Measurements from ENCODE around the gene ITGB2.

ITGB2 gene

DNA sequence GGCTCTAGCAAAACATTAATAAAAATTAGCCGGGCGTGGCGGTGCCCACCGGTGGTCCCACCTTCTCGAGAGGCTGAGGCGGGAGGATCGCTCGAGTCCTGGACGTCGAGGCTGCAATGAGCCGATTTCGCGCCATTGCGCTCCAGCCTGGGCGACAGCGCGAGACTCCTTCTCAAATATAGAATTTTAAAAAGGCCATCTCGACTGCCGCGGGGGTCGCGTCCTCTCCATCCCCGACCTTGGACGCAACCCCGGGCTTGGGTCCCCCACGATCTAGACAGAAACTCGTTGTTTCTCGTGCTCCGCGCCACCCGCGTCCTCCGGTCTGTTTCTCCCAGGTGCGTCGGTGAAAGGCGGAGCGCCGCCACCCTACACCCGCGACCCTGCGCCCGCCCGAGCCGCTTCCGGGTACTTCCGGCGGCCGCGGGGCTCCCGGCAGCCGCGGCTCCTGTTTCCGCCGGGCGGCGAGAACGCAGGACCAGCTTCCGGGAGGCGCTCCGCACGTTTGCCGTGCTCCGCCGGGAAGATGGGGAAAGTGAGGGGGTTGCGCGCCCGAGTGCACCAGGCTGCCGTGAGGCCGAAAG, 18.9 kb upstream of the ITGB2 start, which contains the start of gene SLX9:
Gene SLX9, plus strand, starts transcription at position 498 of the 584 bp plus-strand sequence. Its CDS starts 29 bp downstream, at position 527.
- Histone ChIP-seq H3K9ac (ENCODE audit: low read depth, low read length) (peak within 1 kb of the TSS; percentile 94), H3K9me3 (ENCODE audit: control insufficient read depth, insufficient read depth, low read length) (no peaks in the 10 kb centered on the region), H3K36me3 (ENCODE audit: insufficient read depth, low read length) (no peaks in the 10 kb centered on the region), H3K4me1 (ENCODE audit: insufficient read depth, low read length) (0 out of 2 replicates have a peak, but pooled peaks cover 4% of the 10 kb centered on the region)

GRCh38 chr21:44938772-44939531, 18.3 kb upstream of the ITGB2 start:
- Histone ChIP-seq H3K9me3 (ENCODE audit: control insufficient read depth, insufficient read depth, low read length) (no peaks in the 10 kb centered on the region), H3K4me1 (ENCODE audit: insufficient read depth, low read length) (0 out of 2 replicates have a peak, but pooled peaks cover 4% of the 10 kb centered on the region), H3K9ac (ENCODE audit: low read depth, low read length) (peak overlapping the region; percentile 94), H3K36me3 (ENCODE audit: insufficient read depth, low read length) (no peaks in the 10 kb centered on the region)

- H3K36me3 ChIP-seq (ENCODE audit: insufficient read depth, low read length) = no peaks in the 10 kb centered on the region
- H3K9me3 ChIP-seq (ENCODE audit: control insufficient read depth, insufficient read depth, low read length) = no peaks in the 10 kb centered on the region
- H3K9ac ChIP-seq (ENCODE audit: low read depth, low read length) = no peak overlapping the region
- H3K4me1 ChIP-seq (ENCODE audit: insufficient read depth, low read length) = peaks cover 4% of the 10 kb centered on the region; the same call in 1 of the 2 replicates
Observed at GRCh38 chr21:44935533-44935927, 14.8 kb upstream of the ITGB2 start.

- Histone ChIP-seq H3K4me1 (ENCODE audit: insufficient read depth, low read length) (peaks cover 4% of the 10 kb centered on the region; the same call in 1 of the 2 replicates), H3K9ac (ENCODE audit: low read depth, low read length) (no peak overlapping the region), H3K9me3 (ENCODE audit: control insufficient read depth, insufficient read depth, low read length) (no peaks in the 10 kb centered on the region), H3K36me3 (ENCODE audit: insufficient read depth, low read length) (no peaks in the 10 kb centered on the region)
Observed at GRCh38 chr21:44934797-44935532, 14.3 kb upstream of the ITGB2 start.

GRCh38 chr21:44934276-44934675, 13.6 kb upstream of the ITGB2 start:
- Histone ChIP-seq H3K9me3 (ENCODE audit: control insufficient read depth, insufficient read depth, low read length) (no peaks in the 10 kb centered on the region), H3K9ac (ENCODE audit: low read depth, low read length) (no peak overlapping the region), H3K36me3 (ENCODE audit: insufficient read depth, low read length) (no peaks in the 10 kb centered on the region), H3K4me1 (ENCODE audit: insufficient read depth, low read length) (peaks cover 8% of the 10 kb centered on the region; the same call in 1 of the 2 replicates)

GRCh38 chr21:44933918-44934260, 13.2 kb upstream of the ITGB2 start:
- H3K9ac ChIP-seq (ENCODE audit: low read depth, low read length) = no peak overlapping the region
- H3K9me3 ChIP-seq (ENCODE audit: control insufficient read depth, insufficient read depth, low read length) = no peaks in the 10 kb centered on the region
- H3K36me3 ChIP-seq (ENCODE audit: insufficient read depth, low read length) = no peaks in the 10 kb centered on the region
- H3K4me1 ChIP-seq (ENCODE audit: insufficient read depth, low read length) = peaks cover 8% of the 10 kb centered on the region; the same call in 1 of the 2 replicates

DNA sequence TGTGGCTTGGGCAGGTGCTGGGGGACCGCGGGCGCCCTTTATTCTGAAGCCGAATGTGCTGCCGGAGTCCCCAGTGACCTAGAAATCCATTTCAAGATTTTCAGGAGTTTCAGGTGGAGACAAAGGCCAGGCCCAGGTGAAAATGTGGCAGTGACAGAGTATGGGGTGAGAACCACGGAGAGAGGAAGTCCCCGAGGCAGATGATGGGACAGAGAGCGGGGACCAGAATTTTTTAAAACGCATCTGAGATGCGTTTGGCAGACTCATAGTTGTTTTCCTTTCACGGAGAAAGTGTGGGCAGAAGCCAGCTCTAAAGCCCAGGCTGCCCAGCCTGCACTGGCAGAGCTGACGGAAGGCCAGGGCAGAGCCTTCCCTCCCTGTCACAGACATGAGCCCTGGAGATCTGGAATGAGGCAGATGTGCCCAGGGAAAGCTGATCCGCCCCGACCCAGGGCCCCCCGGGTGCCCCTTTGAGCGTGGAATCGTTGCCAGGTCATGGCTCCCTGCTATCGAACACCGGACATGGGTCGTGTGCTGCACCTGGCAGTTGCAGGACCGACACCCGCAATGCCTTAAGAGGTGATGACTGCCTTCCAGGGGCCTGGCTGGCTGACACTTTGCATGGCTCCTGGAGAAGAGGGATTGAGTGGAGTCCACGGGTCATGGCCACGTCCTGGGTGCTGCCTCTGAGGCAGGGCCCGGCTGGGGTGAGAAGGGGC, 12.7 kb upstream of the ITGB2 start:
- Histone ChIP-seq H3K36me3 (ENCODE audit: insufficient read depth, low read length) (no peaks in the 10 kb centered on the region), H3K9ac (ENCODE audit: low read depth, low read length) (no peak overlapping the region), H3K4me1 (ENCODE audit: insufficient read depth, low read length) (peaks cover 8% of the 10 kb centered on the region; the same call in 1 of the 2 replicates), H3K9me3 (ENCODE audit: control insufficient read depth, insufficient read depth, low read length) (no peaks in the 10 kb centered on the region)

DNA sequence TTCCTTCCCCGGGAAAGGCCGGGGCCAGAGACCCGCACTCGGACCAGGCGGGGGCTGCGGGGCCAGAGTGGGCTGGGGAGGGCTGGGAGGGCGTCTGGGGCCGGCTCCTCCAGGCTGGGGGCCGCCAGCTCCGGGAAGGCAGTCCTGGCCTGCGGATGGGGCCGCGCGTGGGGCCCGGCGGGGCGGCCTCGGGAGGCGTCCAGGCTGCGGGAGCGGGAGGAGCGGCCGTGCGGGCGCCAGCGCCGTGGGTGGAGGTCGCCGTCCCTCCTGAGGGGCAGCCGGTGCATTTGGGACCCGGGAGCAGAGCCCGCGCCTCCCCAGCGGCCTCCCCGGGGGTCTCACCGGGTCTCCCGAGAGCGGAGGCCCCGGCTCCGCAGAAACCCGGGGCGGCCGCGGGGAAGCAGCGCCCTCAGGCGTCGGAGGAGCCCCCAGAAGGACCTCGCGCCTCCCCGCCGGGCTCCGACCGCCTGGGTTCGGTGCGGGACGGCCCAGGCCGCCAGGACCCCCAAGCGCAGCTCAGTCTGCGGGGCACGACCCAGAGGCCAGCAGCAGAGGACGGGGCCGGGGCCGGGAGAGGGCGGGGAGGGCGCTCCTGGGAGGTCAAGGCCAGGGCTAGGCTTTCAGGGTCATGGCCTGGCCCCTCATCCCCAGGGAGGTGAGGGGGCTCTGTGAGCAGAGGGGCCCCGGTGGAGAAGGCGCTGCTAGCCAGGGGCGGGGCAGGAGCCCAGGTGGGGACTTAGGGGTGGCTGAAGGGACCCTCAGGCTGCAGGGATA, 11.9 kb upstream of the ITGB2 start:
- no peaks in the 10 kb centered on the region for H3K36me3 ChIP-seq (ENCODE audit: insufficient read depth, low read length)
- no peaks in the 10 kb centered on the region for H3K9me3 ChIP-seq (ENCODE audit: control insufficient read depth, insufficient read depth, low read length)
- H3K9ac ChIP-seq (ENCODE audit: low read depth, low read length) = peak overlapping the region; percentile 38; the same call in 1 of the 2 replicates
- peaks cover 15% of the 10 kb centered on the region for H3K4me1 ChIP-seq (ENCODE audit: insufficient read depth, low read length)

DNA sequence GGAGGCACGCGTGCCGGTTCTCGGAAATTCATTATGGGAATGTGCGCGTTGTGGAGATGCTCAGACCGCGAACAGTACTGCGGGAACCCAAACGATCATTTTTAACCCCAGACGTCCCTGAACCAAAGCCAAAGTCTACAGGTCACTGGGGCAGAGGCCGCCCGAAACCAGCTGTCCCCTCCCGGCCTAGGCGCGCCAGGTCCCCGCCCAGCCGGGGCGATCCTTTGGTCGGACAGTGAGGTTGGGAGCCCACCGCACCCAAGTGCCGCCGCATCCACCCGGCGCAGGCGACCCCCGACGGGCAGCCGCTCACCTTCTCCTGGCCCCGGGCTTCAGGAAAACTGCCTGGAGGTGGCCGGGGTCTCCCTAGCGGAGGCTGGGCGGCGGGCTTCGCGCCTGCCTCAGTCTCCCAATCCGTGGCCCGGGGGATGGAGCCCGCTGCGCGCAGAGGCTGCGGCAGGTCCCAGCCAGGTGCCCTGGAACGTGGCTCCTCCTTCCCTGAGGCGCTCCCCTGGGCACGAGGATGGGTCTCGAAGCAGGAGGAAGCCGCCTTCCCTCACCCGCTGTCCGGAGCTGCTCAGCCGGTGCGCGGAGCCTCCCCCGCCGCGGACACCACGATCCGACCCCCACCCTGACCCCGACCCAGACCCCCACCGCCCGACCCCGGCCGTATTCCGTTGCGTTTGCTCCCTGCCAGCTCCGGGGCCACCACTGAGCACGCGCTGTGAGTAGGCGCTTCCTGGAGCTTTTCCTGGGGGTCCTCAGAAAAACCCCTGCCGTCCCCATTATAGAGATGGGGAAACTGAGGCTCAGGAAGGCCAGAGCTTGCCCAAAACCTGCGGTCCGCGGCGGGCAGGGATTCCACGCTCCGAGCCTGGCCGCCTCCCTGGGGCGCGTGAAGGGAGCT, 11.1 kb upstream of the ITGB2 start:
- Histone ChIP-seq H3K36me3 (ENCODE audit: insufficient read depth, low read length) (no peaks in the 10 kb centered on the region), H3K4me1 (ENCODE audit: insufficient read depth, low read length) (peaks cover 21% of the 10 kb centered on the region), H3K9me3 (ENCODE audit: control insufficient read depth, insufficient read depth, low read length) (no peaks in the 10 kb centered on the region), H3K9ac (ENCODE audit: low read depth, low read length) (peak overlapping the region; percentile 48)

- peaks cover 26% of the 10 kb centered on the region for H3K4me1 ChIP-seq (ENCODE audit: insufficient read depth, low read length)
- H3K9ac ChIP-seq (ENCODE audit: low read depth, low read length) = peak overlapping the region; percentile 48
- H3K36me3 ChIP-seq (ENCODE audit: insufficient read depth, low read length) = no peaks in the 10 kb centered on the region
- H3K9me3 ChIP-seq (ENCODE audit: control insufficient read depth, insufficient read depth, low read length) = no peaks in the 10 kb centered on the region
Observed at GRCh38 chr21:44931137-44931500, 10.4 kb upstream of the ITGB2 start.

DNA sequence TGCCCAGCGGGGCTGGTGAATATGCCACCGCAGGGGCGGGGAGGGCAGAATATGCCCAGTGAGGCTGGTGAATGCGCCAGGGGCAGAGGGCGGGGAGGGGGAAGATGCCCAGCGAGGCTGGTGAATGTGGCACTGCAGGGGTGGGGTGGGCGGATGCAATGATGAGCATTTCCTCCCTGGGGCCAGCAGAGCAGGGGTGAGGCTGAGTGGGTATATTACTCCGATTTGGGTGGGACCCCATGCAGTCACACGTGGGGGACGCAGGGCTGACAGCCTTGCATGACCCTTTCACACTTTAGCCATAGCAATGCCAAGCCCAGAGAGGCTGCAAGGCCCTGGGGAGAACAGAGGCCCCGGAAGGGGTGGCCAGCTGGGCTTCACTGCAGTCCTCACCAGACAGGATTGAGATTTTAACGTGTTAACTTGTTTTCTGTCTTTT, 9.9 kb upstream of the ITGB2 start:
- H3K36me3 ChIP-seq (ENCODE audit: insufficient read depth, low read length) = no peaks in the 10 kb centered on the region
- H3K9me3 ChIP-seq (ENCODE audit: control insufficient read depth, insufficient read depth, low read length) = no peaks in the 10 kb centered on the region
- H3K9ac ChIP-seq (ENCODE audit: low read depth, low read length) = peak overlapping the region; percentile 48; the same call in 1 of the 2 replicates
- peaks cover 26% of the 10 kb centered on the region for H3K4me1 ChIP-seq (ENCODE audit: insufficient read depth, low read length)

- Histone ChIP-seq H3K4me1 (ENCODE audit: insufficient read depth, low read length) (peaks cover 26% of the 10 kb centered on the region), H3K36me3 (ENCODE audit: insufficient read depth, low read length) (no peaks in the 10 kb centered on the region), H3K9ac (ENCODE audit: low read depth, low read length) (no peak overlapping the region), H3K9me3 (ENCODE audit: control insufficient read depth, insufficient read depth, low read length) (no peaks in the 10 kb centered on the region)
Observed at GRCh38 chr21:44929799-44930542, 9.3 kb upstream of the ITGB2 start.

All from ES-I3 (cell line).